Keratinocyte (primary cell): ENCODE data around the gene CGN. TPM values are rescaled to one million over a fixed set of nuclear protein-coding genes. Genes with fewer than 3 reads are reported as not detected.

Experiments used
- DNase-seq: peaks from one replicate; pipeline ENCODE4 v3.0.0-alpha.2; 2011; ENCODE audit warnings: low read depth, missing footprints, low spot score
- FAIRE-seq: peaks from 2 replicates; lab custom pipeline; 2011; peaks lifted over from hg19 to GRCh38; lab: Jason Lieb, UNC
- H2AFZ ChIP-seq: 2 replicates; pipeline ENCODE4 v1.6.0; 2012; ENCODE audit warnings: low read length, control low read depth, inconsistent platforms; ENCODE audit not compliant: control insufficient read depth
- H3K27ac ChIP-seq: 2 replicates; pipeline ENCODE4 v1.5.1; 2011; ENCODE audit warnings: low read length; ENCODE audit not compliant: control insufficient read depth, insufficient read depth
- H3K27me3 ChIP-seq: 3 replicates; pipeline ENCODE4 v1.6.0; 2011; ENCODE audit warnings: low read length; ENCODE audit not compliant: control insufficient read depth, insufficient read depth; ENCODE audit errors: extremely low read depth
- H3K36me3 ChIP-seq, 2 experiments: 2 replicates in 1 of 2; 3 replicates in 1 of 2; pipeline ENCODE4 v1.5.1; 2011; ENCODE audit warnings: low read length in 2 of 2, mild to moderate bottlenecking in 1 of 2; ENCODE audit not compliant: control insufficient read depth in 2 of 2, insufficient read depth in 2 of 2; ENCODE audit errors: extremely low read depth in 1 of 2
- H3K4me1 ChIP-seq: 3 replicates; pipeline ENCODE4 v1.5.1; 2011; ENCODE audit warnings: low read length; ENCODE audit not compliant: control insufficient read depth, insufficient read depth; ENCODE audit errors: extremely low read depth
- H3K4me2 ChIP-seq: 3 replicates; pipeline ENCODE4 v1.6.0; 2011; ENCODE audit warnings: low read depth, low read length; ENCODE audit not compliant: control insufficient read depth, insufficient read depth; ENCODE audit errors: extremely low read depth
- H3K4me3 ChIP-seq, 3 experiments: fragments of 200-600 bp in 1 of 3; sonication (generic) in 1 of 3; 2 replicates in 2 of 3; 3 replicates in 1 of 3; pipeline ENCODE4 v1.5.1; 2011 to 2016; ENCODE audit warnings: low read length in 3 of 3, mild to moderate bottlenecking in 3 of 3, control low read depth in 2 of 3, inconsistent platforms in 1 of 3, low read depth in 1 of 3, mixed read lengths in 1 of 3, mixed run types in 1 of 3, moderate library complexity in 1 of 3; ENCODE audit not compliant: control insufficient read depth in 2 of 3, insufficient read depth in 2 of 3; ENCODE audit errors: extremely low read depth in 1 of 3
- H3K79me2 ChIP-seq: 2 replicates; pipeline ENCODE4 v1.6.0; 2012; ENCODE audit warnings: low read length; ENCODE audit not compliant: control insufficient read depth, insufficient read depth
- H3K9ac ChIP-seq: 3 replicates; pipeline ENCODE4 v1.6.0; 2011; ENCODE audit warnings: low read length; ENCODE audit not compliant: control insufficient read depth, insufficient read depth; ENCODE audit errors: extremely low read depth
- H3K9me1 ChIP-seq: 3 replicates; pipeline ENCODE4 v1.6.0; 2011; ENCODE audit warnings: low read length; ENCODE audit not compliant: control insufficient read depth, insufficient read depth; ENCODE audit errors: extremely low read depth
- H3K9me3 ChIP-seq: 2 replicates; pipeline ENCODE4 v1.5.1; 2012; ENCODE audit warnings: low read depth, low read length; ENCODE audit not compliant: control insufficient read depth
- H4K20me1 ChIP-seq: 3 replicates; pipeline ENCODE4 v1.6.0; 2011; ENCODE audit warnings: low read length; ENCODE audit not compliant: control insufficient read depth, insufficient read depth; ENCODE audit errors: extremely low read depth
- CTCF ChIP-seq, 3 experiments: IDR thresholded peaks in 1 of 3; conservative IDR thresholded peaks in 1 of 3; optimal IDR thresholded peaks in 1 of 3; 2 replicates in 2 of 3; 3 replicates in 1 of 3; pipeline versions ENCODE3 to v1.5.1; 2011; ENCODE audit warnings: low read length in 3 of 3, mild to moderate bottlenecking in 3 of 3, moderate library complexity in 2 of 3, control low read depth in 1 of 3, inconsistent platforms in 1 of 3; ENCODE audit not compliant: insufficient read depth in 2 of 3; ENCODE audit errors: extremely low read depth in 1 of 3
- EZH2 ChIP-seq: IDR thresholded peaks from one replicate; pipeline ENCODE4 v1.6.1; 2012; ENCODE audit warnings: inconsistent platforms, mild to moderate bottlenecking, low read length, moderate library complexity
- dilution Hi-C: fragments of 300-500 bp; cut with MboI; formaldehyde crosslinking; loops from one replicate; pipeline ENCODE4 v1.7.0; 2020; ENCODE audit warnings: low sequenced_read_pairs; ENCODE audit not compliant: extremely low pct_ligation_motif_present
- polyA plus RNA-seq, 5 experiments: library from polyadenylated mRNA; depleted of rRNA in 3 of 5; stranded (reverse) in 3 of 5; stranded (forward) in 1 of 5; unstranded in 1 of 5; fragments of >200 nt; gene quantifications; 1 replicate in 1 of 5; 2 replicates in 3 of 5; 3 replicates in 1 of 5; pipeline versions ENCODE4 v1.2.1 to v1.2.3, GENCODE V29; 2011 to 2012; ENCODE audit warnings: missing spikeins in 2 of 5, low read depth in 1 of 5, low replicate concordance in 1 of 5

The CGN gene
- polyA plus RNA-seq, 1 donor (not counting 4 experiments of a cell fraction or from before 2014, with no cell fraction given), result 2.9 TPM

DNA sequence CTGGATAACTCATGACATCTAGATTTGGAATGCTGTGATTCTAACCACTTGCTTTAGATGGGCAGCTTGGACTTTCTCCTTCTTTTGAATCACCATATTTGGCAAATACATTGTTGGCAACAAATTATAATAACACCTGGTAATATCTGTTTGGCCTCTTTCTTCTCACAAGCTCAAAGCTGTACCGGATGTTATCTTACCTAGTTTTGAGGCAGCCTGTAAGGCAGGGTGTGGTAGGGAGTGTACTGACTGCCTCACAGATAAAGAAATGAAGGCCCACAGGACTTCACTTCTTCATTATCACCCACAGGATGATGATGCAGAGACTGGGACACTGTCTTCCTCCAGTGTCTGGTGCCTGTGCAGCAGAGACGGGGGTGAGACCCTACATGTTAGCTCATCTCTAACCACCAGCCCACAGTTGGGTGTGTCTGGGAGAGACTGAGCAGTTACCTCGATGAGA is 57.5 kb downstream of the CGN start:
- H3K9ac ChIP-seq, result no peak overlapping the region
- TF ChIP-seq EZH2 (no peak), CTCF (optimal IDR thresholded peaks at IDR 0.05 in 1 of 3, IDR thresholded peaks at IDR 0.05 in 1 of 3, conservative IDR thresholded peaks at IDR 0.05 in 1 of 3; ENCODE audit: extremely low read depth in 1 of 3, insufficient read depth in 2 of 3, low read length in 3 of 3) (no peak)
- no peak overlapping the region for H3K4me3 ChIP-seq
- FAIRE-seq (peak; percentile 76), DNase-seq (peak; percentile 79)
- peaks cover 72% of the 10 kb centered on the region for H3K4me1 ChIP-seq
- peaks cover 2% of the 10 kb centered on the region for H3K9me1 ChIP-seq
- H2AFZ ChIP-seq, result no peak overlapping the region
- peaks cover 6% of the 10 kb centered on the region for H4K20me1 ChIP-seq
- peak overlapping the region; percentile 27 for H3K4me2 ChIP-seq
- no peaks in the 10 kb centered on the region for H3K9me3 ChIP-seq
- H3K79me2 ChIP-seq, result peaks cover 3% of the 10 kb centered on the region
- dilution Hi-C loops, result no loop called here
- no peaks in the 10 kb centered on the region for H3K27me3 ChIP-seq
- H3K27ac ChIP-seq, result peak overlapping the region; percentile 67
- peaks cover 16 to 62% of the 10 kb centered on the region in 2 experiments for H3K36me3 ChIP-seq

DNA sequence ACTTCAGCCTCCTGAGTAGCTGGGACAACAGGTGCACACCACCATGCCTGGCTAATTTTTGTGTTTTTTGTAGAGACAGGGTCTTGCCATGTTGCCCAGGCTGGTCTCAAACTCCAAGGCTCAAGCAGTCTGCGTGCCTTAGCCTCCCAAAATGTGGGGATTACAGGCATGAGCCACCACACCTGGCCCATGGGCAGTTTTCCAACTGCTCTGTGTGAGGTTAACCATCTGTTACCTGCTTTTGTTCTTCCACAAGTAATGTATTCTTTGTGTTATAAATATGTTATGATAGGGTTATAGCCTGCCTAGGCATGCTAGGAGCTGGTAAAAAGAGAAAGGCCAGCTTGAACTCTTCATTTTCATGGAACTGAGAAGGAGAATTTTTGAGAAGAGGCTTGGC is 59.6 kb downstream of the CGN start:
- peaks cover 3% of the 10 kb centered on the region for H3K79me2 ChIP-seq
- no peaks in the 10 kb centered on the region for H3K27me3 ChIP-seq
- peaks cover 6% of the 10 kb centered on the region for H4K20me1 ChIP-seq
- H3K4me1 ChIP-seq, result peaks cover 73% of the 10 kb centered on the region
- peaks cover 21 to 64% of the 10 kb centered on the region in 2 experiments for H3K36me3 ChIP-seq
- H3K4me3 ChIP-seq, result peak overlapping the region in 1 of 3 experiments; percentile 5
- H3K27ac ChIP-seq, result peak overlapping the region; percentile 67
- peak overlapping the region; percentile 43 for H3K4me2 ChIP-seq
- H2AFZ ChIP-seq, result no peak overlapping the region
- DNase-seq, result peak; percentile 61
- peak; percentile 56 for FAIRE-seq
- H3K9ac ChIP-seq, result no peak overlapping the region
- peaks cover 6% of the 10 kb centered on the region for H3K9me1 ChIP-seq
- TF ChIP-seq EZH2 (no peak), CTCF (optimal IDR thresholded peaks at IDR 0.05 in 1 of 3, IDR thresholded peaks at IDR 0.05 in 1 of 3, conservative IDR thresholded peaks at IDR 0.05 in 1 of 3; ENCODE audit: extremely low read depth in 1 of 3, insufficient read depth in 2 of 3, low read length in 3 of 3) (no peak)
- dilution Hi-C loops, result no loop called here
- no peaks in the 10 kb centered on the region for H3K9me3 ChIP-seq
